Fibroblast of peridontal ligament (primary cell): ENCODE results near the gene TEAD4.
"Not testable (repeated sequence)": the region's sequence is repeated elsewhere in the genome, so short reads cannot be mapped to it uniquely, and the experiment has no call there.

Experiments used
- DNase-seq: peaks from one replicate; pipeline ENCODE4 v3.0.0-alpha.2; 2010; ENCODE audit errors: extremely low read depth

TEAD4 gene

DNA sequence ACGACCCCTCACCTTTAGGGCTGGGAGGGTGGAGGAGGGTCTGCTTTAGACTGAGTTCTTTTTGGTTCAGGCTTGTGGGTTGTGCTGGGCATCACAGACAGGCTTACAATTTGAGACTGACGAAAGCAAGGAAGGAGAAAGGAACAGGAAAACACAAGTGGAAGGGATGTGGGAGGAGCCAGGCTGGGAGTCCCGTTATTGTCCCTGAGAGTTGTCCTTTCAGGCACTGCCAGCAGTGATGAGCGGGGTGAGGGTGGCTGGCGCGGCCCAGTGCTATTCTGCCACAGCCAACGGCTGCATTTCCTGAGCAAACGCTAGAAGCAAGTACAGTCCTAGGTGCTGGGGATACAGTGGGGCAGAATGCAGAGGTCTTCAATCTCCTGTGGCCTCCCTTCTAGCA lies 88.8 kb downstream of the TEAD4 start:
- no peak for DNase-seq

GRCh38 chr12:3048540-3048939 lies 89.3 kb downstream of the TEAD4 start:
- no peak for DNase-seq

- DNase-seq = no peak
Observed at GRCh38 chr12:3049176-3049575, 90.0 kb downstream of the TEAD4 start.

GRCh38 chr12:3049611-3050249 lies 90.5 kb downstream of the TEAD4 start:
- no peak for DNase-seq

- DNase-seq = no peak
Observed at GRCh38 chr12:3054374-3054773, 95.2 kb downstream of the TEAD4 start.

GRCh38 chr12:3055026-3055703 lies 96.0 kb downstream of the TEAD4 start:
- DNase-seq = peak; percentile 52

DNA sequence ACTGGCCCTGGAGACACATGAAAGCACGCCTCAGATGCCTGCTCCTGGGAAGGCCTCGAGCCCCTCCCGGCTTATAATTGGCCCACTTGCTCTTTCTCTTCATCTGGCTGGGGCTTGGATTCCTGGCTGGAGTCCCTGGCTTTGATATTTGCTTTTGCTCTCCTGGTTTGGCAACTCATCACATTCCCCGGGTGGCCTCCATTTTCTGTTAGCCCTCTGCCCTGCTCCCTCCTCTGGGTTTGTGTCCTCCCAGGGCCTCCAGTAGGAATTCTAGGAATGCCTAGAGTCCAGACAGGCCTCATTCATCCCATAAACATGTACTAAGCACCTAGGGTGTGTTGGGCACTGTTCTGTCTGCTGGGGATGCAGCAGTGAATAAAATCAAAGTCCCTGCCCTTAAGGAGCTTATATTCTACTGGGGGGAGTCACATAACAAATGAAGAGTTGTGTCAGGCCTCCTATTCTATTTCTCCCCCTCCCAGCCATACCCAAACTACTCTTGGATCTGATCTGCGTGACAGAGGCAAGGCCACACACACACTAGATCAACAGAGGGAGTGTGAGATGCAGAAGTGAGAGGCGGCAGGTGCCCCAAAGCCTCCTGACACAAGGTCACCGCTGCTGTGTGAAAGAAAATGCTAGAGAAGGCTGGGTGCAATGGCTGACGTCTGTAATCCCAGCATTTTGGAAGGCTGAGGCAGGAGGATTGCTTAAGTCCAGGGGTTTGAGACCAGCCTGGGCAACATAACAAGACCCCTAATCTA lies 96.7 kb downstream of the TEAD4 start:
- no peak for DNase-seq

DNA sequence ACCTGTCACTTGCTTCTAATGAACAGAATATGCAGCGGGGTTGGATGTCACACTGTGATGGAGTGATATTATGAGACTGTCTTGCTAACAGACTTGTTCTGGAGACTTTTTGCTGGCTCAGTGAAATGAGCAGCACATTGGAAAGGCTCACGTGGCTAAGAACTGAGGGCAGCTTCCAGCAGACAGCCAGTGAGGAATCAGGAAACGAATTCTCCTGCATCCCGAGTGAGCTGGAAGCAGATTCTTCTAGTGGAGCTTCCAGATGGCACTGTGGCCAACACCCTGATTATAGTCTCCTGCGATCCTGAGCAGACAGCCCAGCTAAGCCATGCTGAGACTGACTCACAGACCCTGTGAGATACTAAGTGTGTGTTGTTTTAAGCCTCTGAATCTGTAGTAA lies 101.9 kb downstream of the TEAD4 start:
- DNase-seq = peak; percentile 72

- DNase-seq = no peak
Observed at GRCh38 chr12:3061501-3062215, 102.5 kb downstream of the TEAD4 start.

- DNase-seq = peak; percentile 5
Observed at GRCh38 chr12:3065300-3065699, 106.1 kb downstream of the TEAD4 start.

- not testable (repeated sequence) for DNase-seq
Observed at GRCh38 chr12:3065846-3066245, 106.6 kb downstream of the TEAD4 start.

DNA sequence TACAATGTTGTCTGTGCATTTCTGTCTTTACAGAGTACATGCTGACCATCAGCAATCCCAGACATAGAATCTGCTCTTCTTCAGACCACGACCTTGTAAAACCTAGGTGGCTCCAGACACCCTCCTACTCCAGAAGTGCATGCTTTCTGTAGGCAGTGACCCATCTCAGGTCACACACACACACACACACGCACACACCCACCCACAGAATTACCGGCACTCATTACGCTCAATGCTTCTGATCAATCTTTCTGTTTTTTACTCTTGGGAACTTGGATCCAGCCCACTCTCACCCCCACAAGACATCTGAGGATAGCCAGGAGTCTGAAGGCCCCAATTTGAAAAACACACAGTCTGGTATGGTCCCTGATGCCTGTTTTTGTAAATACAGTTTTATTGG lies 110.5 kb downstream of the TEAD4 start:
- no peak for DNase-seq

GRCh38 chr12:3071107-3071506 lies 111.9 kb downstream of the TEAD4 start:
- no peak for DNase-seq

DNA sequence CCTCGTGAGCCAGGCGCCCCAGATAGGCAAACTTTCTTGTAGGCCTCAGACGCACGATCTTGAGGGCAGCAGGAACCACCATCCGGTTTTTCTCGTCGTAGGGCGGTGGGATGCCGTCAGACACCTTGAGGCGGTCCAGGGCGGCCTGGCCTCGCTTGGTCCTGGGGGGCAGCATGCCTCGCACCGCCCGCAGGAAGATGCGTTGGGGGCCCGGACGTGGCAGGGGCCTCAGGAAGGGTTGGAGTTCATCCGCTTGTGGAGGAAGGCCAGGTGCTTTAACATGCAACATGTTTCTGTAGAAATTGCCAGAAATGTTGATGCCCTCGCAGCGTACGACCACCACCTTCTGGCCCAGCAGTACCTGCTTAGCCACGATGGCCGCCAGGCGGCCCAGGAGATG lies 112.5 kb downstream of the TEAD4 start:
- no peak for DNase-seq

GRCh38 chr12:3073438-3074250 lies 114.4 kb downstream of the TEAD4 start:
- DNase-seq = peak; percentile 90

DNA sequence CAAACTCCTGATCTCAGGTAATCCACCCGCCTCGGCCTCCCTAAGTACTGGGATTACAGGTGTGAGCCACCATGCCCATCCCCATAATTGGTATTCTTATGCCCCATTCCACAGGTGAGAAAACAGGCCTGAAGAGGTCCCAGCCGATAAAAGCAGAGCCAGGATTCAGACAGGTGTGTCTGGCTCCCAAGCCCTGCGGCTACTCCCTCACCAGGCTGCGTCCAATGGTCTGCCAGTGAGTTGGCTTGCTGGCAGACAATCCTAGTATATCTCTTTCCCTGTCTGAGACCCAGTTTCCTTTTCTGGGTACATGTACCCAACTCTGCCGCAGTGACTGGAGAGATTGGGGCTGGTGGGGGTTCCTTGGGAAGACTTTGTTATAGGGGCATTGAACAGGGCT lies 116.1 kb downstream of the TEAD4 start:
- DNase-seq = no peak

DNA sequence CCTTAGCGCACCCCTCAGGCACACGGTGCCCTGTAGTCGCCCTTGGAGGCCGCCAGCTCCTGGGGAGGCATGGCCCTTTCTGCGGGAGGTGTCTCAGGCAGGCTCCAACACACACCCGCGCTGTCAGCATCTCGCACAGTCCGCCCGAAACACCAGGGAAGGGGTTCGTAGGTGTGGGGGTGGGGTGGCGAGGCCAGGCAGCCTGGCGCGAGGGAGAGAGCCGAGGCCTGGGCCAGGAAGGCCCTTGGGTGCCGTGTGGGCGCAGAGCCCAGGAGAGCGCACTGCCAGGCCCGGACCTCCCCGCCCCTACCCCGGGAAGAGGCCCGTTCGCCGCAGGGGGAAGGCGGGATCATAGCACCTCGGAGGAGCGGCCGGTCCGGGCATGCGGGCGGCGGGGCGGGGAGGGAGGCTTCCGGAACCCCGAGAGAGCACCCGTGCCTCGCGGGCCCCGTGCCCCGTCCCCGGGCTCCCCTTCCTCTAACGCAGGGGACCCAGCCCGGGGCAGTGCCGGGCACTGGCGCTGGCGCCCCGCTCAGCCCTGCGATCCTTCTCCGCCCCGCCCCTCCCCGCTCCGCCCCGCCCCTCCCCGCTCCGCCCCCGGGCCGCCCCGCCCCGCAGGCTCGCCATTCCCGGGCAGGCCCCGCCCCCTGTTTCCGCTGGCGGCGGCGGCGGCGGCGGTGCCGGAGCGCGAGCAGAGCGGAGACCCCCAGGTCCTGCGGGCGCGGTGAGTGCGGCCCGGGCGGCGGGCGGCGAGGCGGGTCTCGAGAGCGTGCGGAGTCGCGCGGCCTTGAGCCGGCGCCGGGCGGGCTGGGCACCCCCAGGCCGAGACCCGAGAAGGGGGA lies 117.8 kb downstream of the TEAD4 start, which contains the start of gene TSPAN9:
TSPAN9 (plus strand) TSS at position 650 of the 842 bp plus-strand sequence. CDS start 123,815 bp downstream, outside the sequence.
- DNase-seq = peak; percentile 70

- DNase-seq = peak; percentile 58
Observed at GRCh38 chr12:3077572-3078081, 118.4 kb downstream of the TEAD4 start.

- no peak for DNase-seq
Observed at GRCh38 chr12:3078086-3078820, 119.1 kb downstream of the TEAD4 start.
